Panc1 (cell line): ENCODE data around the gene AGPAT4.

Source experiments
- CTCF ChIP-seq: fragments of 450-650 bp; IDR thresholded peaks from 2 replicates; pipeline ENCODE4 v1.5.1; 2017; ENCODE audit warnings: mild to moderate bottlenecking
- POLR2AphosphoS5 ChIP-seq: IDR thresholded peaks from 2 replicates; pipeline ENCODE4 v1.6.1; 2012; ENCODE audit warnings: mild to moderate bottlenecking, low read depth, low read length, moderate library complexity
- REST ChIP-seq, 2 experiments: IDR thresholded peaks; 2 replicates each; pipeline ENCODE4 v1.6.1; 2011 to 2012; ENCODE audit warnings: low read depth in 2 of 2, control low read depth in 1 of 2, low read length in 1 of 2, mild to moderate bottlenecking in 1 of 2, moderate library complexity in 1 of 2; ENCODE audit not compliant: insufficient read depth in 1 of 2

- TF ChIP-seq CTCF = no peak
- TF ChIP-seq POLR2AphosphoS5 = no peak
- TF ChIP-seq REST (IDR thresholded peaks at IDR 0.05; ENCODE audit: insufficient read depth in 1 of 2, low read depth in 2 of 2, low read length in 1 of 2) = no peak
Measured at GRCh38 chr6:161225681-161226008, 48.2 kb downstream of the AGPAT4 start.
